A549 treated with AZD9567 at 1 μM for 4 hours (cell line): ENCODE results near the gene LRCOL1. TPM values are rescaled to one million over a fixed set of nuclear protein-coding genes. Genes with fewer than 3 reads are reported as not detected.

ENCODE experiments used
- total RNA-seq: library from RNA; stranded (reverse); fragments of 200-300 nt; extraction: Qiagen RNA extraction; gene quantifications from 5 replicates; pipeline ENCODE4 v1.2.3, GENCODE V29; 2022; ENCODE audit not compliant: insufficient read depth

Gene LRCOL1
- total RNA-seq: not detected in 5 replicates

GRCh38 chr12:132610051-132610759 is at the start of gene LRCOL1:
Gene LRCOL1, minus strand, starts transcription at chr12:132610582. Its CDS starts 4,331 bp downstream, at chr12:132606251.

GRCh38 chr12:132618683-132619043 is 8.3 kb upstream of the LRCOL1 start, which contains the start of gene P2RX2:
Gene P2RX2, plus strand, starts transcription at chr12:132618776. Its CDS starts 41 bp downstream, at chr12:132618817.

Other genes starting within 250 kb of the LRCOL1 start
- 72.1 to 90.2 TPM (median 80.1 TPM) in 5 replicates for gene FBRSL1, start 120.4 kb downstream of the LRCOL1 start, total RNA-seq
- 0.07 TPM in 1 of 5 replicates, not detected in the others for gene P2RX2, start 8.2 kb upstream of the LRCOL1 start, total RNA-seq
- gene POLE, start 76.8 kb upstream of the LRCOL1 start, total RNA-seq: 35.0 to 53.7 TPM (median 51.3 TPM) in 5 replicates
- 22.3 to 33.9 TPM (median 31.8 TPM) in 5 replicates for gene PXMP2, start 77.0 kb upstream of the LRCOL1 start, total RNA-seq
- 52.0 to 60.4 TPM (median 56.9 TPM) in 5 replicates for gene PGAM5, start 100.3 kb upstream of the LRCOL1 start, total RNA-seq
- gene ANKLE2, start 151.2 kb upstream of the LRCOL1 start, total RNA-seq: 61.6 to 80.9 TPM (median 73.7 TPM) in 5 replicates
- gene GOLGA3, start 218.3 kb upstream of the LRCOL1 start, total RNA-seq: 16.4 to 22.3 TPM (median 20.8 TPM) in 5 replicates